GM12874 (cell line): ENCODE results near the gene EIF3K.

Experiments
- TF ChIP-seq, protein P1 (sequence below): IDR thresholded peaks from 2 replicates; pipeline ENCODE4 v1.5.1; 2011; ENCODE audit warnings: low read depth, mild to moderate bottlenecking, control low read depth, low read length, moderate library complexity; ENCODE audit not compliant: insufficient read depth

EIF3K gene

DNA sequence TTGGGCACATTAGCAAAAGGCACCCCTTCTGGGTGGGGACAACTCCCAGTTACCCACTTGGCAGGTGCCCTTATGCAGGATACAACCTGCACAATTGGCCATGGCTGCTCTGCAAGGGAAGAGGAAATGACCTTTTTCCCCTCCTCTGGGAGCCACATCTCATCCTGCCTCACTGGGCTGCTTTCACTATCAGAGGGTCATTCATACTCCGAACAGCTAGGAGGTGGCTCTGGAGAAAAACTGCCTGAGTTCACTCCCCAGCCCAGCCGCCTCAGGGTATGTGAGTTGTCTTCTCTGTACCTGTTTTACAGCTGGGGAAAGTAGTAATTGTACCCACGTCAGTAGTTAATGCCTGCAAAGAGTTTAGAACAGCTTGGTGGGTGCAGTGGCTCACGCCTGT is 21.4 kb downstream of the EIF3K start:
- TF ChIP-seq, protein P1, sequence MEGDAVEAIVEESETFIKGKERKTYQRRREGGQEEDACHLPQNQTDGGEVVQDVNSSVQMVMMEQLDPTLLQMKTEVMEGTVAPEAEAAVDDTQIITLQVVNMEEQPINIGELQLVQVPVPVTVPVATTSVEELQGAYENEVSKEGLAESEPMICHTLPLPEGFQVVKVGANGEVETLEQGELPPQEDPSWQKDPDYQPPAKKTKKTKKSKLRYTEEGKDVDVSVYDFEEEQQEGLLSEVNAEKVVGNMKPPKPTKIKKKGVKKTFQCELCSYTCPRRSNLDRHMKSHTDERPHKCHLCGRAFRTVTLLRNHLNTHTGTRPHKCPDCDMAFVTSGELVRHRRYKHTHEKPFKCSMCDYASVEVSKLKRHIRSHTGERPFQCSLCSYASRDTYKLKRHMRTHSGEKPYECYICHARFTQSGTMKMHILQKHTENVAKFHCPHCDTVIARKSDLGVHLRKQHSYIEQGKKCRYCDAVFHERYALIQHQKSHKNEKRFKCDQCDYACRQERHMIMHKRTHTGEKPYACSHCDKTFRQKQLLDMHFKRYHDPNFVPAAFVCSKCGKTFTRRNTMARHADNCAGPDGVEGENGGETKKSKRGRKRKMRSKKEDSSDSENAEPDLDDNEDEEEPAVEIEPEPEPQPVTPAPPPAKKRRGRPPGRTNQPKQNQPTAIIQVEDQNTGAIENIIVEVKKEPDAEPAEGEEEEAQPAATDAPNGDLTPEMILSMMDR: no peak

DNA sequence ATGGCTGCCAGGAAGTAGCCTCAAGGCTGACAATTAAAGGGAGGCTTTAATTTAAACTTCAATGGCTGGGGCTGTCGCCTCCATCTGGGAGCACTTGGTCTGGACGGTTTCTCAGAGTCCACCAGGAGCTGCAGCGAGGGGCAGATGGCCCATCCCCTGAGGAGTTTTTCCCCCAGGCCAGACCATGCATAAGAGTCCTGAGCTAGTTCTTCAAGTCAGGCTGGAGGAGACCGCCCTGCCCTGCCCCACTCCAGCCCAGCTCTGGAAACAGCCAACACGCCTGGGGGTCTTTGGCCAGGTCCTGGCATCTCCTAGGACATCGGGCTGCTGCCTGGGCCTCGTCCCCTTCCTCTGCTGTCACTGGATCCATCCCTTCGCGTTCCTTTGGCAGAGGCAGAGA is 23.2 kb downstream of the EIF3K start:
- TF ChIP-seq, protein P1: no peak

DNA sequence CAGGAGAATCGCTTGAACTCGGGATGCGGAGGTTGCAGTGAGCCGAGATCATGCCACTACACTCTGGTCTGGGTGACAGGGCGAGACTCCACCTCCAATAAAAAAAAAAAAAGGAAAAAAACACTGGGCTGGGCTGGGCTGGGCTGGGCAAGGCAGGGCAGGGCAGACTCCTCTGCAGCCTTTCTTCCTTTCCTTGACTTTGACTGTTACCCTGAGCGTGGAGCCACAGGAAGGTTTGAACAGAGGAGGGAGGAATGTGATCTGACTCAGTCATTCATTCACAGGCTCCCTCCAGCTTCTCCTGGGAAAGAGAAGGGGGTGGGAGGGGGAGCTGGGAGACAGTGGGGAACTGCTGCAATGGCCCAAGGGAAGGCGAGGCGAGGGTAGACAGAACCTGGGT is 25.7 kb downstream of the EIF3K start:
- TF ChIP-seq, protein P1: no peak

DNA sequence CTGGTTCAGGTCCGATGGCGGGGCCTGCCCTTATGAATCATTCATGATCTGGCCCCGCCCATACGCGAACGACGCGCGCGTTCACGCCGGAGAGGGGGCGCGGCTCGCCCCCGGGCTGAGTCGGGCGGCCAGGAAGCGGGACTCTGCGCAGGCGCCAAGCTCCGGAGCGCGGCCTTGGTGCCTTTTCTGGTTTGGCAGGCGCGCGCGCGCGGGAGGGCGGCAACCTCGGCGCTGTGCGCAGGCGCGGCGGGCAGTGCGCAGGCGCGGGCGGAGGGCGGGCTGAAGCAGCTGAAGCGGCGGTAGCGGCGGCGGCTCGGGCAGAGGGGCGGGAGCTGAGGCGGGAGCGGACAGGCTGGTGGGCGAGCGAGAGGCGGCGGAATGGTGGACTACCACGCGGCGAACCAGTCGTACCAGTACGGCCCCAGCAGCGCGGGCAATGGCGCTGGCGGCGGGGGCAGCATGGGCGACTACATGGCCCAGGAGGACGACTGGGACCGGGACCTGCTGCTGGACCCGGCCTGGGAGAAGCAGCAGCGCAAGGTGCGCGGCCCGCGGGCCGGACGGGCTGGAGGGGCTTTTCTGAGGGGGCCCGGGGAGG is 28.5 kb downstream of the EIF3K start, which contains the start of gene ACTN4:
ACTN4 (plus strand) TSS at position 282 of the 598 bp plus-strand sequence; CDS start at position 379, 97 bp downstream.
- TF ChIP-seq, protein P1: no peak

DNA sequence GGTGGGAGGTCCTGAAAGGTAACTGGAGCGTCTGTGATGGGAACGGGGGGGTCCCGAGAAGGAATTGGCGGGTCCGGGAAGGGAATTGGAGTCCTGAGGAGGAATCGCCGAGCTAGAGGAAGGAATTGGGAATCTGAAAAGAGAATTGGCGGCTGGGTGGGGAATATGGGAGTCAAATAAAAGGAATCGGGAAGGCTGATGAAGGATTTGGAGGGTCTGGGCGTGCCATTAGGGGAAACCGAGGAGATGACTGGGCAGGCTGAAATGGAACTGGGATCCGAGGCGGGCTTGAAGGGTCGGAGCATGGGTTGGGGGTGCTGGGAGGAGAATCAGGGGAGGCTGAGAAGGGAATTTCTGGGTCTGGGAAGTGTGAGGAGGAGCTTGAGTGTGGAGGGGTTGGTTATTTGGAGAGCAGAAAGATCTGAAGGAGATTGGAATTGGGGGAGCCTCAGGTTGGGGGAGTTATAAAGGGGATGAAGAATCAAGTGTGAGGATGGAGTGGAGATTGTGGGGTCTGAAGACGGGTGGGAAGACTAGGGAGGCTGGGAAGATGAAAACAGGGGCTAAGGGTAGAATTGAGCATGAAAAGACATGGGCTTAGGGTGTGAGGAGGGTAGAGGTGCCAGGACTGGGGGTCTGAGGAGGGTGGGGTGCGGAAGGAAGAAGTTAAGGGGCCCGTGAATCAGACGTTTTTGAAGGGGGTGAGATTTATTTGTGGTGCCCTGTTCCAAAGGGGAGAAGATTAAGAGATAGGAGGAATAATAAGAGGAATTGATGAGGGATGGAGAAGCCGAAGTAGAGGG is 29.2 kb downstream of the EIF3K start:
- TF ChIP-seq, protein P1: no peak

DNA sequence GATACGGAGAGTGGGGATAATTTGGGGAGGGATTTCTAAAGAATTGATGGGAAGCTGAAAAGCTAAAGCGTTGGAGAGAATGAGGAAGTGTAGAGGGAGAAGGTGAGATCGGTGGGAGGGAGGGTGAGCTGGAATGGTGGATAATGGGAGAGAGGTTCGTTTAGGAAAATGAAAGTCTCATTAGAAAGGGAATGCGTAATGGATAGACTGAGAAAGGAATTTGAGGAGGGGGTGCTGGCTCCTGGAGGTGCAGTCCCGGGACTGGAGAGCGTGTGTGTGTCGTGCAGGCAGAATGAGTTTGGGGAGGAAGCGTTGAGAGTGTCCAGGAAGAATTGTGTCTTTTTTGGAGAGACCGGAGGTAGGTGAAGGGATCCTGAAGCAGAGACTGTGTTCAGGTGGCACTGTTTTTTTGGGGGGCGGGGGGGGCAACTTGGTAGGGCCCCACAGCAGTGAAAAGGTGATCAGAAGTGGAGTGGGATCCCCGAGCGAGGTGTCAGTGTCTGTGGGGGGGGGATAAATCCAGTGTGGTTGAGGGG is 29.8 kb downstream of the EIF3K start:
- TF ChIP-seq, protein P1: no peak

DNA sequence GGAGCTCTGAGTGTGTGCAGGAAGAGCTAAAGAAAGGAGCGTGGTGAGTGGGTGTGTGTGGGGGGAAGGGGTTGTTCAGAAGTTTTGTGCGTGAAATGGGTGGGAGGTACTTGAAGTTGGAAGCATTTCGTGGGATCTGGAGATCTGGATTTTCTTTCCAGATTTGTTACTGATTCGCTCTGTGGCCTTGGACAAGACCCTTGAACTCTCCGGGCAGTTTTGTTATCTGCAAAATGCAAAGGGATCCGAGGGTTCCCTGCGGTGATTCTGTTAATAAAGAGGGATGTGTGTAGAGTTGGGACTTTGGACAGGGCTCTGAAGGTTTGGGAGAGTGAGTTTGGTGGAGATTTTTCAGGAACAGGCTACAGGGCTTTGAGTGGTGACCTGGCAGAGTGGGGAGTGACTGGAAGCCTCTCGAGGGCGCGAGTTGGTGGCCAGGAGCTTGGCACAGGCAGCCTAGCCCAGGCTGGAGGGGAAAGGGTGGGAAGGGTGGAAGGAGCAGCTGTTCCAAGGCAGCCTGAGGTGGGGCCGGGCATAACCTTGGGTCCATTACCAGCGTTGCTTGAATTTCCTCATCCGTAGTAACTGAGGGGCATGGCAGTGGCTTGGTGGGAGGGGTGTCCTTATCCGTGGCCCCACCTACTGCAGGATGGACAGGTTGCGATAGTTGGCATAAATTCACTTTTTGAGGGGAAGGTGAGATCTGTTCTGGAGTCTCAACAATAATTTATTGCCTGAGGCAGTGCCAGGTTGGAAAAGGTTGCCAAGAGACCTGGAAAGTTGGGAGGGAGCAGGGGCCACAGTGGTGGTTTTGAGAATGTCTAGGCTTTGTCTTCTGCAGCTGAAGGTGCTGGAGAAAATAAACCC is 30.6 kb downstream of the EIF3K start:
- TF ChIP-seq, protein P1: no peak
